Neutrophil (primary cell): ENCODE results near the gene CGNL1.

Experiments used
- H3K27ac ChIP-seq: fragments of 200-600 bp; sonication (generic); 2 replicates; pipeline ENCODE4 v1.5.1; 2016; ENCODE audit warnings: mild to moderate bottlenecking, moderate library complexity
- H3K27me3 ChIP-seq: fragments of 200-600 bp; sonication (generic); 2 replicates; pipeline ENCODE4 v1.6.0; 2016; ENCODE audit warnings: mild to moderate bottlenecking
- H3K36me3 ChIP-seq: fragments of 200-600 bp; sonication (generic); 2 replicates; pipeline ENCODE4 v1.5.1; 2017
- H3K4me1 ChIP-seq, 2 experiments: fragments of 200-600 bp in 1 of 2; sonication (generic) in 1 of 2; 1 replicate in 1 of 2; 2 replicates in 1 of 2; pipeline versions ENCODE4 v1.5.1 to v1.6.1; 2013 to 2016; ENCODE audit warnings: low read depth in 1 of 2, low read length in 1 of 2, mild to moderate bottlenecking in 1 of 2, moderate library complexity in 1 of 2; ENCODE audit not compliant: control insufficient read depth in 1 of 2, insufficient read depth in 1 of 2
- H3K4me3 ChIP-seq, 2 experiments: fragments of 200-600 bp in 1 of 2; sonication (generic) in 1 of 2; 1 replicate in 1 of 2; 2 replicates in 1 of 2; pipeline ENCODE4 v1.5.1; 2013 to 2016; ENCODE audit warnings: low read depth in 1 of 2, low read length in 1 of 2, mild to moderate bottlenecking in 1 of 2, moderate library complexity in 1 of 2
- H3K9me3 ChIP-seq: fragments of 200-600 bp; sonication (generic); 2 replicates; pipeline ENCODE4 v1.5.1; 2016
- CTCF ChIP-seq: fragments of 200-600 bp; sonication (generic); IDR thresholded peaks from 2 replicates; pipeline ENCODE4 v1.5.1; 2016; ENCODE audit warnings: antibody characterized with exemption

CGNL1 gene

GRCh38 chr15:57486833-57487232 is 110.5 kb downstream of the CGNL1 start:
- H3K4me1 ChIP-seq, result no peaks in the 10 kb centered on the region
- H3K27ac ChIP-seq, result no peak overlapping the region
- no peak overlapping the region for H3K4me3 ChIP-seq
- H3K9me3 ChIP-seq, result no peaks in the 10 kb centered on the region
- H3K27me3 ChIP-seq, result peaks cover 18% of the 10 kb centered on the region
- H3K36me3 ChIP-seq, result no peaks in the 10 kb centered on the region
- no peak for TF ChIP-seq CTCF

- peaks cover 38% of the 10 kb centered on the region for H3K27me3 ChIP-seq
- no peak overlapping the region for H3K4me3 ChIP-seq
- no peak for TF ChIP-seq CTCF
- no peak overlapping the region for H3K27ac ChIP-seq
- no peaks in the 10 kb centered on the region for H3K36me3 ChIP-seq
- no peaks in the 10 kb centered on the region for H3K4me1 ChIP-seq
- H3K9me3 ChIP-seq, result no peaks in the 10 kb centered on the region
Observed at GRCh38 chr15:57489122-57489521, 112.8 kb downstream of the CGNL1 start.

- H3K4me3 ChIP-seq, result no peak overlapping the region
- no peak overlapping the region for H3K27ac ChIP-seq
- H3K36me3 ChIP-seq, result no peaks in the 10 kb centered on the region
- no peaks in the 10 kb centered on the region for H3K9me3 ChIP-seq
- no peak for TF ChIP-seq CTCF
- H3K4me1 ChIP-seq, result no peaks in the 10 kb centered on the region
- H3K27me3 ChIP-seq, result peaks cover 35% of the 10 kb centered on the region
Observed at GRCh38 chr15:57493351-57493750, 117.0 kb downstream of the CGNL1 start.

- Histone ChIP-seq H3K36me3 (no peaks in the 10 kb centered on the region), H3K27me3 (peaks cover 35% of the 10 kb centered on the region), H3K9me3 (no peaks in the 10 kb centered on the region), H3K4me1 (no peaks in the 10 kb centered on the region), H3K4me3 (no peak overlapping the region), H3K27ac (no peak overlapping the region)
- TF ChIP-seq CTCF, result no peak
Observed at GRCh38 chr15:57494581-57494980, 118.3 kb downstream of the CGNL1 start.

- no peaks in the 10 kb centered on the region for H3K9me3 ChIP-seq
- no peak overlapping the region for H3K4me3 ChIP-seq
- no peak overlapping the region for H3K27ac ChIP-seq
- peaks cover 35% of the 10 kb centered on the region for H3K27me3 ChIP-seq
- no peak for TF ChIP-seq CTCF
- H3K4me1 ChIP-seq, result no peaks in the 10 kb centered on the region
- H3K36me3 ChIP-seq, result no peaks in the 10 kb centered on the region
Observed at GRCh38 chr15:57495041-57495440, 118.7 kb downstream of the CGNL1 start.
